Measurements from ENCODE around the gene RIC8A. TPM values are rescaled to one million over a fixed set of nuclear protein-coding genes. Genes with fewer than 3 reads are reported as not detected.

The RIC8A gene
- total and polyA plus RNA-seq, 3 experiments from 2014 or later, result 103 to 139 (median 137) TPM

DNA sequence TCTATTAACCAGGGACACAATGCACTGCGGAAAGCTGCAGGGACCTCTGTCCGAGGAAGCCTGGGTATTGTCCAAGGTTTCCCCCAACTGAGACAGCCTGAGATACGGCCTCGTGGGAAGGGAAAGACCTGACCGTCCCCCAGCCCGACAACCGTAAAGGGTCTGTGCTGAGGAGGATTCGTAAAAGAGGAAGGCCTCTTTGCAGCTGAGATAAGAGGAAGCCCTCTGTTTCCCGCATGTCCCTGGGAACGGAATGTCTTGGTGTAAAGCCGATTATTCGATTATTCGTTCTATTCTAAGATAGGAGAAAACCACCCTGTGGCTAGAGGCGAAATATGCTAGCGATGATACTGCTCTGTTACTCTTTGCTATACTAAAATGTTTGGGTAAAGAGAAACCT, 5.5 kb upstream of the RIC8A start:
- H3K27ac Mint-ChIP-seq, result peak overlapping the region; percentile 6 to 89 (median 46)

DNA sequence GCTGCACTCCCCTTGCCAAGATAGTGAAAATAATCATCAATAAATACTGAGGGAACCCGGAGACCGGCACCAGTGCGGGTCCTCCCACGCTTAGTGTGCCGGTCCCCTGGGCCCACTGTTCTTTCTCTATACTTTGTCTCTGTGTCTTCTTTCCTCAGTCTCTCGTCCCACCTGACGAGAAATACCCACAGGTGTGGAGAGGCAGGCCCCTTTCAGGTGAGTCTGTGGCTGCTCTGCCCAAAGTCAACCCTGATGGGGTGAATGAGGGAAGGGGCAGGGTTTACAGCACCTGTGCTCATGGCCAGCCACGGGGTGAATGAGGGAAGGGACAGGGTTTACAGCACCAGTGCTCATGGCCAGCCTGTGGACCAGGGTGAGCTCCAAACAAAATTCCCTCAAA, 5.0 kb upstream of the RIC8A start:
- ChIA-PET POLR2A (no interaction called here), CTCF (no interaction called here)
- DNase-seq, result no peak
- Histone ChIP-seq H3K9me3 (ENCODE audit: low read length) (no peaks in the 10 kb centered on the region), H3K27me3 (ENCODE audit: insufficient read depth, low read length, poor library complexity, severe bottlenecking) (no peaks in the 10 kb centered on the region), H3K36me3 (ENCODE audit: insufficient read depth, low read length) (peaks cover 32% of the 10 kb centered on the region), H3K4me3 (ENCODE audit: low read length) (no peak overlapping the region), H3K4me1 (ENCODE audit: insufficient read depth, low read length) (peaks cover 50% of the 10 kb centered on the region), H3K27ac (ENCODE audit: low read depth, low read length) (no peak overlapping the region)
- Mint-ChIP-seq H3K4me3 (peak overlapping the region in 3 of 7 donors; percentile 0 to 45 (median 29)), H3K27me3 (peaks cover 0 to 5% of the 10 kb centered on the region in 2 donors), H3K36me3 (peaks cover 0 to 63% (median 0%) of the 10 kb centered on the region in 3 donors), H3K27ac (peak overlapping the region; percentile 6 to 89 (median 46)), H3K9me3 (peaks cover 0 to 3% (median 0%) of the 10 kb centered on the region in 5 donors), H3K4me1 (peaks cover 43 to 55% (median 46%) of the 10 kb centered on the region in 3 donors)

More for the DNA sequence above, 5.5 kb upstream of the RIC8A start:
- Histone ChIP-seq H3K27me3 (ENCODE audit: insufficient read depth, low read length, poor library complexity, severe bottlenecking) (no peaks in the 10 kb centered on the region), H3K27ac (ENCODE audit: low read depth, low read length) (no peak overlapping the region), H3K4me1 (ENCODE audit: insufficient read depth, low read length) (peaks cover 50% of the 10 kb centered on the region), H3K4me3 (ENCODE audit: low read length) (peak overlapping the region; percentile 15), H3K36me3 (ENCODE audit: insufficient read depth, low read length) (peaks cover 32% of the 10 kb centered on the region), H3K9me3 (ENCODE audit: low read length) (no peaks in the 10 kb centered on the region)
- peaks cover 39 to 51% (median 46%) of the 10 kb centered on the region in 3 donors for H3K4me1 Mint-ChIP-seq
- peak overlapping the region in 2 of 7 donors; percentile 0 to 45 for H3K4me3 Mint-ChIP-seq
- DNase-seq, result no peak
- ChIA-PET CTCF (no interaction called here), POLR2A (no interaction called here)
- H3K36me3 Mint-ChIP-seq, result peaks cover 0 to 59% (median 0%) of the 10 kb centered on the region in 3 donors
- H3K27me3 Mint-ChIP-seq, result peaks cover 0 to 2% of the 10 kb centered on the region in 2 donors
- H3K9me3 Mint-ChIP-seq, result no peaks in the 10 kb centered on the region

- peaks cover 32% of the 10 kb centered on the region for H3K36me3 ChIP-seq (ENCODE audit: insufficient read depth, low read length)
- peaks cover 0 to 3% (median 0%) of the 10 kb centered on the region in 5 donors for H3K9me3 Mint-ChIP-seq
- no peak overlapping the region for H3K27ac ChIP-seq (ENCODE audit: low read depth, low read length)
- no peak for DNase-seq
- peaks cover 0 to 8% of the 10 kb centered on the region in 2 donors for H3K27me3 Mint-ChIP-seq
- H3K4me3 ChIP-seq (ENCODE audit: low read length), result no peak overlapping the region
- H3K4me1 ChIP-seq (ENCODE audit: insufficient read depth, low read length), result peaks cover 50% of the 10 kb centered on the region
- H3K36me3 Mint-ChIP-seq, result peaks cover 0 to 71% (median 0%) of the 10 kb centered on the region in 3 donors
- no peaks in the 10 kb centered on the region for H3K9me3 ChIP-seq (ENCODE audit: low read length)
- ChIA-PET POLR2A (no interaction called here), CTCF (interaction anchor here (1.0 kb wide), 1 partner anchor 47 kb away, joined by 4 read pairs; no protein-coding TSS in a partner anchor)
- H3K27me3 ChIP-seq (ENCODE audit: insufficient read depth, low read length, poor library complexity, severe bottlenecking), result no peaks in the 10 kb centered on the region
- H3K4me3 Mint-ChIP-seq, result peak overlapping the region in 3 of 7 donors; percentile 29 to 69 (median 65)
- peaks cover 46 to 57% (median 48%) of the 10 kb centered on the region in 3 donors for H3K4me1 Mint-ChIP-seq
- H3K27ac Mint-ChIP-seq, result peak overlapping the region in 7 of 8 donors; percentile 7 to 88 (median 63)
Observed at GRCh38 chr11:203056-203944, 4.2 kb upstream of the RIC8A start.

DNA sequence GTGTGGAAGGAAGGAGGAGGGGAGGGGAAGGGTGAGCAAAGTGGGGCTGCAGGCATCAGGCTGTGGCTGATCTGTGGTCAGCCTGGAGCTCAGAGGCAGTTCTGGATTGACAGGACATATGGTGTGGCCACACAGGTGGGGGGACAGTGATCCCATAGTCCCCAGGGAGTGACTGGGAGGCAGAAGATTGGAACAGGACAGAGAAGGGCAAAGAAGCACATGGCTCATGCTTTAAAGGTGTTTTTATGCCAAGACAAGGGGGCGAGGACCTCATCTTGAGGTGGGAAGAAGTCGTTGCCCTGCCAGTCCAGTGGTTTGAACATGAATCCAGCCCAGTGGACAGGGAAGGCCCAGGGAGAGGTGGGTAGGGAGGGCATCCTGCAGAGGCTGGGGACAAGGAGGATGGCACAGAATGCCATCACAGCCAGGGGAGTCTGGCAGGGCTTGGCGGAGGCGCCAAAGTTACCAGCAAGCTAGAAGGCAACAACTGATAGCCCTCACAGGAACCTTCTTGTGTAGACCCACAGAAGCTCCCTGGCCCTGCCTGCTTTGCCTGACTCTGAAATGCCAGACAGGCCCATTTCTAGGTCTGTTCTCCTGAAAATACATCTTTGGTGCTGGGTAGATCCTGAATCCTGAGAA, 3.4 kb upstream of the RIC8A start:
- CTCF ChIA-PET, result interaction anchor here (1.0 kb wide), 1 partner anchor 46 kb away, joined by 4 read pairs; no protein-coding TSS in a partner anchor
- H3K36me3 ChIP-seq (ENCODE audit: insufficient read depth, low read length), result peaks cover 32% of the 10 kb centered on the region
- Mint-ChIP-seq H3K36me3 (peaks cover 0 to 73% (median 0%) of the 10 kb centered on the region in 3 donors), H3K4me1 (peaks cover 46 to 63% (median 48%) of the 10 kb centered on the region in 3 donors), H3K27ac (peak overlapping the region in 7 of 8 donors; percentile 61 to 88 (median 80)), H3K9me3 (peaks cover 0 to 3% (median 0%) of the 10 kb centered on the region in 5 donors), H3K27me3 (peaks cover 0 to 8% of the 10 kb centered on the region in 2 donors), H3K4me3 (peak overlapping the region in 5 of 7 donors; percentile 15 to 69 (median 57))
- H3K4me3 ChIP-seq (ENCODE audit: low read length), result no peak overlapping the region
- H3K9me3 ChIP-seq (ENCODE audit: low read length), result no peaks in the 10 kb centered on the region
- no peak for DNase-seq
- POLR2A ChIA-PET, result no interaction called here
- no peak overlapping the region for H3K27ac ChIP-seq (ENCODE audit: low read depth, low read length)
- H3K27me3 ChIP-seq (ENCODE audit: insufficient read depth, low read length, poor library complexity, severe bottlenecking), result no peaks in the 10 kb centered on the region
- peaks cover 52% of the 10 kb centered on the region for H3K4me1 ChIP-seq (ENCODE audit: insufficient read depth, low read length)

DNA sequence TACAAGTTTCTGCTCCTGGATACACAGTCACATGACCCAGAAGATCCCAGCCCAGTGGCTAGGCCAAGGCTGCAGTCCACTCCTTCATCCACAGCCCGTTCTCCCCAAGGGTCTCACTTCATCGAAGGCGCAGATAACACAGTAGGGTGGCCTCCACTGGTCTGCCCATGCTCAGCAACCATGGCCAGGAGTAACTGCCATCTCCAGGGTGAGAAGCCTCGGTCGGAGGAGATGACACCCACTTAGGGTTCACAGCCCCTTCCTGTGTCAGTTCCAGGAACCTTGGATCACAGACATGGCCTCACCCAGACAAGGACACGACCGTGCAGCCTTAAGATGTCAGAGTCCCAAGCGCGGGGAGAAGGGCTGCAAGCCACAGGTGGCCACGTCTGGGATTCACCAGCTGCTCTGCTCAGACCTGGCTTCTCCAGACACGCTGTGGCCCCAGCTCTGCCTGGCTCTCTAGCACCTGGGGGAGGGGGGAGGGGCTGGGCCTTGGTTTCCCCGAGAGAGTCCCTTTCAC, 2.9 kb upstream of the RIC8A start:
- Histone ChIP-seq H3K9me3 (ENCODE audit: low read length) (no peaks in the 10 kb centered on the region), H3K4me1 (ENCODE audit: insufficient read depth, low read length) (peaks cover 57% of the 10 kb centered on the region), H3K36me3 (ENCODE audit: insufficient read depth, low read length) (peaks cover 35% of the 10 kb centered on the region), H3K4me3 (ENCODE audit: low read length) (no peak overlapping the region), H3K27me3 (ENCODE audit: insufficient read depth, low read length, poor library complexity, severe bottlenecking) (no peaks in the 10 kb centered on the region), H3K27ac (ENCODE audit: low read depth, low read length) (no peak overlapping the region)
- ChIA-PET CTCF (interaction anchor here (0.6 kb wide), 1 partner anchor 108 kb away, joined by 3 read pairs; no protein-coding TSS in a partner anchor), POLR2A (no interaction called here)
- peaks cover 0 to 74% (median 0%) of the 10 kb centered on the region in 3 donors for H3K36me3 Mint-ChIP-seq
- H3K9me3 Mint-ChIP-seq, result peaks cover 0 to 3% (median 0%) of the 10 kb centered on the region in 5 donors
- peak overlapping the region in 5 of 7 donors; percentile 11 to 66 (median 34) for H3K4me3 Mint-ChIP-seq
- H3K27ac Mint-ChIP-seq, result peak overlapping the region in 6 of 8 donors; percentile 32 to 87 (median 64)
- H3K27me3 Mint-ChIP-seq, result peaks cover 0 to 8% of the 10 kb centered on the region in 2 donors
- no peak for DNase-seq
- peaks cover 46 to 69% (median 48%) of the 10 kb centered on the region in 3 donors for H3K4me1 Mint-ChIP-seq

DNA sequence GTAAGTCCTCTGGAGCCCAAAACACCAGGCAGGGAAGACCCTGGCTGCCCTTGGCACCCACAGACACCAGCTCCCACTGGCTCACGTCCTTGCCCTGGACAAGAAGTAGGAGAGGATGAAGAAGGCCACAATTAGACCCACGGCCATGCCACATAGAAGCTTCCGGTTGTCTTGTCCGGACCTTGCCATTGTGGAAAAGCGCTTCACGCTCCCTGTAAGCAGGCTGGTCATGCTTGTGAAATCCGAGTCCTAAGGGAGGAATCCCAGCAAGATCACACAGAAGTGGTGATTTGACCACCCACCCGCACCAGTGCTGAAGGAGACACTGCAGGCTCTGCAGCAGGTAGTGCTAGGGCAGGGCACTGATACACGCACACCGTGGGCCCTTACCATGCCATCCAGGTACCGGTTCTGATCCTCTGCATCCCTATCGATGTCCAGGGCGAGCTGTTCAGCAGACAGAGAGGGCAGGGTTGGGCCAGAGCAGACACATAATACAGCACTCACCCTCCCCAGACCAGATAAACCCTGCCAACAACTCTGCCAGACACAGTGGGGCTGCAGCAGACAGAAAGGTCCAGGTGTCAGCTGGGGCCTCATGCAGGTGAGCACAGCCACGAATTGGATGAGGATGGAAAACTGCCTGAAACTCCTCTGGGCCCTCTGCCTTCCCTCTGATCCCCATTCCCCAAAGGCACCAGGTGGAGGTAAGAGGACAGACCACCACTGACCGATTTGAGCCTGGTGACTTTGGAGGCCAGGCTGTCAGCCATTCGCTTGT, 2.1 kb upstream of the RIC8A start:
- Histone ChIP-seq H3K27me3 (ENCODE audit: insufficient read depth, low read length, poor library complexity, severe bottlenecking) (no peaks in the 10 kb centered on the region), H3K9me3 (ENCODE audit: low read length) (no peaks in the 10 kb centered on the region), H3K4me1 (ENCODE audit: insufficient read depth, low read length) (peaks cover 65% of the 10 kb centered on the region), H3K27ac (ENCODE audit: low read depth, low read length) (peak overlapping the region; percentile 93), H3K36me3 (ENCODE audit: insufficient read depth, low read length) (peaks cover 43% of the 10 kb centered on the region), H3K4me3 (ENCODE audit: low read length) (peak overlapping the region; percentile 83)
- H3K4me1 Mint-ChIP-seq, result peaks cover 51 to 76% (median 56%) of the 10 kb centered on the region in 3 donors
- peaks cover 0 to 3% (median 0%) of the 10 kb centered on the region in 5 donors for H3K9me3 Mint-ChIP-seq
- ChIA-PET POLR2A (interaction anchor here (0.7 to 2.3 kb wide), 5 partner anchors 30 to 301 kb away, joined by 3 to 26 read pairs (median 8); partner anchors contain the start of genes PTDSS2 and RNH1), CTCF (interaction anchor here (0.6 to 1.3 kb wide), 2 partner anchors 107 to 150 kb away, joined by 3 read pairs; no protein-coding TSS in a partner anchor)
- peaks cover 0 to 79% (median 0%) of the 10 kb centered on the region in 3 donors for H3K36me3 Mint-ChIP-seq
- H3K27me3 Mint-ChIP-seq, result peaks cover 0 to 8% of the 10 kb centered on the region in 2 donors
- peak overlapping the region; percentile 95 to 100 (median 98) for H3K4me3 Mint-ChIP-seq
- H3K27ac Mint-ChIP-seq, result peak overlapping the region in 7 of 8 donors; percentile 93 to 100 (median 98)
- DNase-seq, result no peak

- ChIA-PET CTCF (interaction anchor here (1.3 to 2.5 kb wide), 4 partner anchors 28 to 150 kb away, joined by 3 to 8 read pairs (median 5); partner anchors contain the start of genes PSMD13 and SIRT3), POLR2A (interaction anchor here (1.1 to 2.6 kb wide), 7 partner anchors 29 to 301 kb away, joined by 3 to 28 read pairs (median 18); partner anchors contain the start of genes PTDSS2 and RNH1)
- peaks cover 69% of the 10 kb centered on the region for H3K4me1 ChIP-seq (ENCODE audit: insufficient read depth, low read length)
- DNase-seq, result no peak
- Mint-ChIP-seq H3K27ac (peak overlapping the region; percentile 93 to 100 (median 98)), H3K27me3 (peaks cover 0 to 8% of the 10 kb centered on the region in 2 donors), H3K4me3 (peak overlapping the region; percentile 95 to 100 (median 98)), H3K36me3 (peaks cover 0 to 79% (median 0%) of the 10 kb centered on the region in 3 donors), H3K9me3 (peaks cover 0 to 3% (median 0%) of the 10 kb centered on the region in 5 donors), H3K4me1 (peaks cover 53 to 82% (median 58%) of the 10 kb centered on the region in 3 donors)
- peak overlapping the region; percentile 83 for H3K4me3 ChIP-seq (ENCODE audit: low read length)
- peak overlapping the region; percentile 93 for H3K27ac ChIP-seq (ENCODE audit: low read depth, low read length)
- H3K36me3 ChIP-seq (ENCODE audit: insufficient read depth, low read length), result peaks cover 48% of the 10 kb centered on the region
- H3K27me3 ChIP-seq (ENCODE audit: insufficient read depth, low read length, poor library complexity, severe bottlenecking), result no peaks in the 10 kb centered on the region
- H3K9me3 ChIP-seq (ENCODE audit: low read length), result no peaks in the 10 kb centered on the region
Observed at GRCh38 chr11:206002-206384, 1.5 kb upstream of the RIC8A start.
